HEK293T (cell line): Measurements from ENCODE around the gene CLEC4G.

ENCODE experiments used
- CTCF ChIA-PET: fragments of 350-600 bp; formaldehyde crosslinking; extraction: SDS; loops from one replicate; lab custom pipeline; 2021; ENCODE audit warnings: antibody characterized with exemption, inconsistent platforms; lab: Yijun Ruan, JAX
- POLR2A ChIA-PET: fragments of 350-600 bp; formaldehyde crosslinking; extraction: SDS; loops from one replicate; lab custom pipeline; 2020; ENCODE audit warnings: antibody characterized with exemption, inconsistent platforms; lab: Yijun Ruan, JAX
- DNase-seq: peaks from one replicate; pipeline ENCODE4 v3.0.0; 2012; ENCODE audit warnings: mixed read lengths; ENCODE audit errors: extremely low spot score
- ARNT ChIP-seq: fragments of 450-650 bp; IDR thresholded peaks from 2 replicates; pipeline ENCODE4 v1.6.1; 2017; ENCODE audit warnings: mild to moderate bottlenecking
- BHLHE40 ChIP-seq: fragments of 450-650 bp; IDR thresholded peaks from 2 replicates; pipeline ENCODE4 v1.6.1; 2016; ENCODE audit warnings: mild to moderate bottlenecking, moderate library complexity, borderline replicate concordance
- CTBP1 ChIP-seq: fragments of 450-650 bp; IDR thresholded peaks from 2 replicates; pipeline ENCODE4 v1.6.1; 2016; ENCODE audit warnings: borderline replicate concordance
- ELF4 ChIP-seq: fragments of 450-650 bp; IDR thresholded peaks from 2 replicates; pipeline ENCODE4 v1.6.1; 2017; ENCODE audit warnings: antibody characterized with exemption
- FOXA1 ChIP-seq: fragments of 450-650 bp; IDR thresholded peaks from 2 replicates; pipeline ENCODE4 v1.6.1; 2016; ENCODE audit warnings: mild to moderate bottlenecking
- FOXK2 ChIP-seq: fragments of 450-650 bp; IDR thresholded peaks from 2 replicates; pipeline ENCODE4 v1.6.1; 2016; ENCODE audit warnings: mild to moderate bottlenecking
- FOXM1 ChIP-seq: fragments of 450-650 bp; IDR thresholded peaks from 2 replicates; pipeline ENCODE4 v1.6.1; 2017; ENCODE audit warnings: mild to moderate bottlenecking, borderline replicate concordance
- HDGF ChIP-seq: fragments of 450-650 bp; IDR thresholded peaks from 2 replicates; pipeline ENCODE4 v1.6.1; 2017; ENCODE audit warnings: antibody characterized with exemption, borderline replicate concordance
- L3MBTL2 ChIP-seq: fragments of 450-650 bp; conservative IDR thresholded peaks from 2 replicates; pipeline ENCODE4 v1.6.1; 2016; ENCODE audit warnings: mild to moderate bottlenecking
- LEF1 ChIP-seq: fragments of 450-650 bp; IDR thresholded peaks from 2 replicates; pipeline ENCODE4 v1.6.1; 2017; ENCODE audit warnings: mild to moderate bottlenecking, borderline replicate concordance
- NFRKB ChIP-seq: fragments of 450-650 bp; IDR thresholded peaks from 2 replicates; pipeline ENCODE4 v1.6.1; 2016; ENCODE audit warnings: mild to moderate bottlenecking, moderate library complexity
- PKNOX1 ChIP-seq: fragments of 450-650 bp; IDR thresholded peaks from 2 replicates; pipeline ENCODE4 v1.6.1; 2016
- SP1 ChIP-seq: fragments of 450-650 bp; IDR thresholded peaks from 2 replicates; pipeline ENCODE4 v1.6.1; 2017
- SUZ12 ChIP-seq: fragments of 450-650 bp; IDR thresholded peaks from 2 replicates; pipeline ENCODE4 v1.6.1; 2016; ENCODE audit warnings: mild to moderate bottlenecking
- TARDBP ChIP-seq: fragments of 450-650 bp; IDR thresholded peaks from 2 replicates; pipeline ENCODE4 v1.6.1; 2016
- ZNF384 ChIP-seq: fragments of 450-650 bp; IDR thresholded peaks from 2 replicates; pipeline ENCODE4 v1.6.1; 2016

The CLEC4G gene

DNA sequence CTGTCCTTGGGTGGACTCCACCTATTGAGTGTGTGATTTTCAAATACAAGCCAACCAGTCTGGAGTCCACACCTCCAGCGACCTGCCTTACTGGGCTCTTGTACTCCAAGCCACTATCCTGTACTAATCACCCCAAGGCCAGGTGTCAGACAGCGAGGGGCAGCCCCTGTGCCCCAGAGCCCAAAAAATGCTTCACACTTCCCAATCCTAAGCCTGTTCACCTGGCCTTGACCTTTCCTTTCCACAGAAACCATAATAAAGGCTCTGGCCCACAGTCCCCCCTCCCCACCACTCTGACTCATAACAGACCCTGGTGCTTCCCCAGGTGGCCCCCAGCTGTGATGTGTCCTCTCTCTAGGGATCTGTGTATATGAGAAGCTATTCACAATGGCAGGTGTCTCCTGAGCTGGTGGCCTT is 11.5 kb upstream of the CLEC4G start:
- DNase-seq: no peak
- CTCF ChIA-PET: no interaction called here

DNA sequence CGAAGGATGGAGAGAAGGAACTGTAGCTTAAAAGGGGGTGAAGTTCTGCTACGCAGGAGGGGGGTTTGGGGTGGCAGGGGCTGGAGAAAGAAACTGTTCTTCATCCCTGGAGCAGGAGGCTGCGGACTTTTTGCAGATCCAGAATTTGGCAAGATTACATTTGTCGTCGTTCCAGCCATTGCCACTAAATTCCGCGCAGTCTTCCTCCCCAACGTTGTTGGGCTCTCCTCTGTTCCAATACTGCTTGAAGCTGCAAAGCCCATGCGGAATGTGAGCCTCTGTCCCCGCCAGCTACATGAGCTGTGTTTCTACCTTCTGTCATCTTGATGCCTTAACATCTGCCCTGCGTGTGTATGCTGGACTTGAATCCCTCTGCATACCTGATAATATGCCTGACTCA is 11.1 kb upstream of the CLEC4G start:
- ChIA-PET CTCF (interaction anchor here (0.7 kb wide), 1 partner anchor 63 kb away, joined by 3 read pairs; no protein-coding TSS in a partner anchor), POLR2A (no interaction called here)
- no peak for DNase-seq
- TF ChIP-seq TARDBP (no peak), L3MBTL2 (no peak), FOXK2 (no peak), FOXA1 (no peak), FOXM1 (no peak), ARNT (no peak), PKNOX1 (no peak)

More for the DNA sequence above, 11.5 kb upstream of the CLEC4G start:
- TF ChIP-seq L3MBTL2: no peak
- no peak for TF ChIP-seq CTBP1
- TF ChIP-seq ZNF384: no peak
- no peak for TF ChIP-seq FOXA1
- TF ChIP-seq SP1: no peak
- TF ChIP-seq TARDBP: no peak
- no peak for TF ChIP-seq ARNT
- no peak for TF ChIP-seq FOXM1
- no peak for TF ChIP-seq ELF4
- TF ChIP-seq FOXK2: no peak
- TF ChIP-seq LEF1: no peak
- TF ChIP-seq HDGF: no peak
- TF ChIP-seq PKNOX1: no peak
- TF ChIP-seq SUZ12: no peak
- POLR2A ChIA-PET: no interaction called here

GRCh38 chr19:7742575-7742974 is 10.7 kb upstream of the CLEC4G start:
- ChIA-PET CTCF (interaction anchor here (0.7 kb wide), 1 partner anchor 64 kb away, joined by 3 read pairs; no protein-coding TSS in a partner anchor), POLR2A (no interaction called here)
- DNase-seq: no peak
- TF ChIP-seq LEF1 (no peak), ARNT (no peak), TARDBP (no peak), ZNF384 (no peak)

- TF ChIP-seq BHLHE40: no peak
- TF ChIP-seq PKNOX1: no peak
- TF ChIP-seq TARDBP: no peak
- TF ChIP-seq CTBP1: no peak
- no peak for TF ChIP-seq FOXK2
- no peak for TF ChIP-seq ZNF384
- TF ChIP-seq SUZ12: no peak
- TF ChIP-seq L3MBTL2: no peak
- no peak for TF ChIP-seq ARNT
- TF ChIP-seq NFRKB: no peak
- CTCF ChIA-PET: no interaction called here
- POLR2A ChIA-PET: no interaction called here
Observed at GRCh38 chr19:7740682-7741054, 8.8 kb upstream of the CLEC4G start.

GRCh38 chr19:7739801-7740681 is 8.1 kb upstream of the CLEC4G start:
- TF ChIP-seq TARDBP (no peak), CTBP1 (no peak), ZNF384 (no peak), HDGF (no peak), PKNOX1 (no peak), NFRKB (no peak)
- ChIA-PET CTCF (interaction anchor here (0.6 kb wide), 1 partner anchor 360 kb away, joined by 3 read pairs; no protein-coding TSS in a partner anchor), POLR2A (no interaction called here)
- no peak for DNase-seq

More at GRCh38 chr19:7740682-7741054, 8.8 kb upstream of the CLEC4G start:
- no peak for DNase-seq

GRCh38 chr19:7739211-7739755 is 7.4 kb upstream of the CLEC4G start:
- TF ChIP-seq L3MBTL2: no peak
- TF ChIP-seq ARNT: no peak
- TF ChIP-seq CTBP1: no peak
- TF ChIP-seq PKNOX1: no peak
- TF ChIP-seq ELF4: no peak
- TF ChIP-seq LEF1: no peak
- no peak for TF ChIP-seq FOXM1
- TF ChIP-seq FOXA1: no peak
- TF ChIP-seq SP1: no peak
- no peak for TF ChIP-seq NFRKB
- no peak for TF ChIP-seq FOXK2
- TF ChIP-seq SUZ12: no peak
- TF ChIP-seq TARDBP: no peak
- no peak for TF ChIP-seq ZNF384
- no peak for TF ChIP-seq BHLHE40
- TF ChIP-seq HDGF: no peak
- POLR2A ChIA-PET: no interaction called here
- DNase-seq: no peak
- CTCF ChIA-PET: interaction anchor here (0.5 to 0.6 kb wide), 2 partner anchors 60 to 359 kb away, joined by 3 read pairs; no protein-coding TSS in a partner anchor
